ENCODE measurements around the gene CELSR1.

CELSR1 gene

DNA sequence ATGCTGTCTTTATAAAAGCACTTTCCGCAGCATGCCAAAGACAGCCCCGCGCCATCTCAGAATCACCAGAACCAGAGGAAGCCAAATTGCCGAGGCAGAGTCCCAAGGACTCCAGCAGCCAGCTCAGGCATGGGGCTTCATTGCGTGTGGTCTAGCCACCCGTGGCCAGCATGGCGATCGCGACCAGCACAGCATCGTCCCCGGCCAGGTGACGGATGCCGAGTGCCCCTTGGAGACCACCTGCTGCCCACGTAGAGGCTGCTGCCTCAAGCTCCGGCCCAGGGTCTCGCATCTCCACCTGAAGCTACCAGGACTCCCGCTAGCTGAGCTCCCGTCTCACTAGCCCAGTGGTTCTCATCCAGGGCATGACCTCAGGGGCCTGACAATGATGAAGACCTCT lies 109.2 kb downstream of the CELSR1 start:
- no peak for DNase-seq (ENCODE audit: low read depth)

DNA sequence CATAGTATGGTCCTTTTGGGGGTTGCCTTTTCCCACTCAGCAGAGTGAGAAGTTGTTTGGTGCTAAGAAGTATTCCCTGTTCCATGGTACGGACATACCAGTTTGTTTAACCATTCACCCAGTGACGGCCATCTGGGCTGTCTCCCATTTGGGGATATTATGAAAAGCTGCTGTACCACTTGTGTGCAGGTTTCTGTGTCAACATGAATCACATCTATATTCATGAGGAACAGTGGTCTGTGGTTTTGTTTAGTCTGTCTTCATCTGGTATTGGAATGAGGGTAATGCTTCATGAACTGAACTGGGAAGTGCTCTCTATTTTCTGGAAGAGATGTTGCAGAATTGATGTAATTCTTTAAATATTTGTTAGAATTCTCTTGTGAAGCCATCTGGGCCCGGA lies 112.4 kb downstream of the CELSR1 start:
- TF ChIP-seq, protein P1, sequence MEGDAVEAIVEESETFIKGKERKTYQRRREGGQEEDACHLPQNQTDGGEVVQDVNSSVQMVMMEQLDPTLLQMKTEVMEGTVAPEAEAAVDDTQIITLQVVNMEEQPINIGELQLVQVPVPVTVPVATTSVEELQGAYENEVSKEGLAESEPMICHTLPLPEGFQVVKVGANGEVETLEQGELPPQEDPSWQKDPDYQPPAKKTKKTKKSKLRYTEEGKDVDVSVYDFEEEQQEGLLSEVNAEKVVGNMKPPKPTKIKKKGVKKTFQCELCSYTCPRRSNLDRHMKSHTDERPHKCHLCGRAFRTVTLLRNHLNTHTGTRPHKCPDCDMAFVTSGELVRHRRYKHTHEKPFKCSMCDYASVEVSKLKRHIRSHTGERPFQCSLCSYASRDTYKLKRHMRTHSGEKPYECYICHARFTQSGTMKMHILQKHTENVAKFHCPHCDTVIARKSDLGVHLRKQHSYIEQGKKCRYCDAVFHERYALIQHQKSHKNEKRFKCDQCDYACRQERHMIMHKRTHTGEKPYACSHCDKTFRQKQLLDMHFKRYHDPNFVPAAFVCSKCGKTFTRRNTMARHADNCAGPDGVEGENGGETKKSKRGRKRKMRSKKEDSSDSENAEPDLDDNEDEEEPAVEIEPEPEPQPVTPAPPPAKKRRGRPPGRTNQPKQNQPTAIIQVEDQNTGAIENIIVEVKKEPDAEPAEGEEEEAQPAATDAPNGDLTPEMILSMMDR (IDR thresholded peaks at IDR 0.05; ENCODE audit: insufficient read depth, low read depth, low read length, missing control alignments): no peak
- H3K4me3 ChIP-seq (ENCODE audit: low read length): no peak overlapping the region
- peak; percentile 77 for DNase-seq (ENCODE audit: low read depth)

More for the DNA sequence above, 109.2 kb downstream of the CELSR1 start:
- no peak overlapping the region for H3K4me3 ChIP-seq (ENCODE audit: low read length)
- TF ChIP-seq, protein P1 (IDR thresholded peaks at IDR 0.05; ENCODE audit: insufficient read depth, low read depth, low read length, missing control alignments): no peak

DNA sequence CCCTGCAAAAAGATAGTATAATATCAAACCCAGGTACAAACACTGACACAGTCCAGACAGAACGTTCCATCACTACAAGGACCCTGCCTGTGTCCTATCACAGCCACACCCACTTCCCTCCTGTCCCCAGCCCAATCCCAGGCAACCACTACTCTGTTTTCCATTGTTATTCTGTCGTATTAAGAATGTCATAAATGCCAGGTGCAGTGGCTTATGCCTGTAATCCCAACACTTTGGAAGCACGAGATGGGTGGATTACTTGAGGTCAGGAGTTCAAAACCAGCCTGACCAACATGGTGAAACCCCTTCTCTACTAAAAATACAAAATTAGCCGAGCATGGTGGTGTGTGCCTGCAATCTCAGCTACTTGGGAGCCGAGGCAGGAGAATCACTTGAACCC lies 112.9 kb downstream of the CELSR1 start:
- no peak overlapping the region for H3K4me3 ChIP-seq (ENCODE audit: low read length)
- DNase-seq (ENCODE audit: low read depth): no peak
- TF ChIP-seq, protein P1 (IDR thresholded peaks at IDR 0.05; ENCODE audit: insufficient read depth, low read depth, low read length, missing control alignments): no peak

DNA sequence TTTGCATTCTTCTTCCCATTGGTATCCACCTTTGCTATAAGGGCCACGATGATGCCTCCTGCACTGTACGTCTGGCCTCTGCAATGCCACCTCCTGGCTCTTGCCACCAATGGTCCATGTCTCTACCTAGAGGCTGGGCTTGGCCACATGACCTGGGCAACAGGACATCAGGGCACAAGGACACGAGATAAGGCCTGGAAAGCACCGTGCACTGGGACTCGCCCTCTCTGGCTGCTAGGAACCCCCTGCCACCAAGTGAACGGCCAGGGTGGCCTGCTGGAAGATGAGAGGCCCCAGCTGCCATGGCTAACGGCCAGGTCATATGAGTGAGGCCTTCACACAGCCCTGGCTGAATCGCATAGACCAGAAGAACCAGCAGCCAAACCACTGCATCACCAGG lies 114.5 kb downstream of the CELSR1 start:
- TF ChIP-seq, protein P1 (IDR thresholded peaks at IDR 0.05; ENCODE audit: insufficient read depth, low read depth, low read length, missing control alignments): no peak
- no peak overlapping the region for H3K4me3 ChIP-seq (ENCODE audit: low read length)

DNA sequence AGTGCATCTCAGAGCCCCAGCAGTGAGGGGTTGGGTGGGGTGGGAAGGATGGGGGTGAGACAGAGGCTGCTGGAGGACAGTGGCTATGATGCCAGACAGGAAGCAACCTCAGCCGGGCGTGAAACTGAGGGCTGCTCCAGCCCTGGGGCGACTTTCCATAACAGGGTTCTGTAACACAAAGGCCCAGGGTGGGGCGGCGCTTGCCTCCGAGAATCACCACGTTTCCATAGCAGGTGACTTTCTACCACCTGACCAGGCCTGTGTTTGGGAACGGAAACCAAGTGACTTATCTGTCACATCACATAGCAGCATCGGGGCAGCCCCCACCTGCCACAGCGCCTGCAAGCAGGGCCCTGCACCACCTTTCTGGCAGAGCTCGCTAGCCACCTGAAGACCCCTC lies 116.2 kb downstream of the CELSR1 start:
- TF ChIP-seq, protein P1 (IDR thresholded peaks at IDR 0.05; ENCODE audit: insufficient read depth, low read depth, low read length, missing control alignments): no peak
- no peak for DNase-seq (ENCODE audit: low read depth)
- no peak overlapping the region for H3K4me3 ChIP-seq (ENCODE audit: low read length)

More for the DNA sequence above, 114.5 kb downstream of the CELSR1 start:
- DNase-seq (ENCODE audit: low read depth): no peak

DNA sequence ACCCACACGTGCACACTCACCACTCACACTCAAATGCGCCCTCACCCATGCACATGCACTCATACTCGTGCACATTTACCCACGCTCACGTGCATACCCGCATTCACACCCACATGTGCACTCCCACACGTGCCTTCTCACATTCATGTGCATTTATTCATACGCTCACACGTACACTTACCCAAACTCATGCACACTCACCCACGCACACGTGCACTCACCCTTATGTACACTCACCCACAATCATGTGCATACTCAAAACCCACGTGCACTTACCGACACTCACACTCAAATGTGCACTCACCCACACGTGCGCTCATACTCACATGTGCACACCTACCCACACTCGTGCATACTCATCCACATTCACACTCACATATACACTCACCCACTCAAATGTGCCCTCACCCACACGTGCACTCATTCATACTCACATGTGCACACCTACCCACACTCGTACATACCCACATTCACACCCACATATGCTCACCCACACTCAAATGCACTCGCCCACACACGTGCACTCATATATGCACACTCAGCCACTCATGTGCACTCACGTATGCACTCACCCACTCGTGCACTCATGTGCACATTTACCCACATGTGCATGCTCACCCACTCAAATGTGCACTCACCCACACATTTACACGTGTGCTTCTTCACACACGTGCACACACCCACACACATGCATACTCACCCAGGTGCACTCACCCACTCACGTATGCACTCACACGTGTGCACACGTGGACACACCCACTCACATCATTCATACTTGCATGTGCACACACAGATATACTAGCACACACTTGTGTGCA lies 117.5 kb downstream of the CELSR1 start:
- H3K4me3 ChIP-seq (ENCODE audit: low read length): no peak overlapping the region
- DNase-seq (ENCODE audit: low read depth): no peak
- TF ChIP-seq, protein P1 (IDR thresholded peaks at IDR 0.05; ENCODE audit: insufficient read depth, low read depth, low read length, missing control alignments): no peak

DNA sequence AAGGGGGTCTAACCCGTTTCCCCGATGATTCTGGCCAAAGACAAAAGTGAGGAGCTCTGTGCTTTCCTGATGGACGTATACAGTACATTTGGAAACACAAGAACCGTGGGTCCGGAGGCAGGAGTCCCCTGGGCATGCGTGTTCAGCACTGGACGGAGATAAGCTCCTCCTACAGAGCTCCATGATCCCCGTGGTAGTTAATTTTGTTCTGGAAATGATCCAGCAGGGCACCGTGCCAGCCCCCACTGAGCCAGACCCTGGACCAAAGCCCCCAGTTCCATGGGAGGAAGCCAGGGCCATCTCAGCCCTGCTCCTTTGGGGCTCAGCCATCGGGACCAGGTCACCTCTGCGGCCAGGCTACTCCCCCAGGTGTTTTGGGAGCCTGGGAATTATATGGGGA lies 118.6 kb downstream of the CELSR1 start:
- H3K4me3 ChIP-seq (ENCODE audit: low read length): no peak overlapping the region
- TF ChIP-seq, protein P1 (IDR thresholded peaks at IDR 0.05; ENCODE audit: insufficient read depth, low read depth, low read length, missing control alignments): no peak
- no peak for DNase-seq (ENCODE audit: low read depth)
